Endodermal cell (in vitro differentiated cells): Measurements from ENCODE around the gene NFKB1. TPM values are rescaled to one million over a fixed set of nuclear protein-coding genes. Genes with fewer than 3 reads are reported as not detected.

ENCODE experiments used
- DNase-seq: peaks from one replicate; pipeline ENCODE4 v3.0.0-alpha.2; 2017
- H3K27ac ChIP-seq: 2 replicates; pipeline ENCODE4 v1.5.1; 2013; ENCODE audit warnings: mild to moderate bottlenecking, low read depth, low read length, moderate library complexity
- H3K27me3 ChIP-seq: 2 replicates; pipeline ENCODE4 v1.6.1; 2013; ENCODE audit warnings: mild to moderate bottlenecking, low read length, moderate library complexity; ENCODE audit not compliant: insufficient read depth, control insufficient read depth, poor library complexity, severe bottlenecking
- H3K36me3 ChIP-seq: 2 replicates; pipeline ENCODE4 v1.7.0; 2013; ENCODE audit warnings: mild to moderate bottlenecking, low read length, moderate library complexity; ENCODE audit not compliant: control insufficient read depth, insufficient read depth
- H3K4me1 ChIP-seq: one replicate; pipeline ENCODE4 v1.7.0; 2013; ENCODE audit warnings: low read length; ENCODE audit not compliant: control insufficient read depth, insufficient read depth
- H3K4me3 ChIP-seq: 2 replicates; pipeline ENCODE4 v1.5.1; 2013; ENCODE audit warnings: mild to moderate bottlenecking, low read length, moderate library complexity
- H3K9ac ChIP-seq: 2 replicates; pipeline ENCODE4 v1.6.1; 2013; ENCODE audit warnings: mild to moderate bottlenecking, low read length, moderate library complexity; ENCODE audit not compliant: poor library complexity, severe bottlenecking; ENCODE audit errors: extremely low read depth
- H3K9me3 ChIP-seq: 2 replicates; pipeline ENCODE4 v1.6.1; 2013; ENCODE audit warnings: mild to moderate bottlenecking, low read length, moderate library complexity; ENCODE audit not compliant: control insufficient read depth
- H3K27ac Mint-ChIP-seq: 2 replicates; pipeline ENCODE4 v1.8.0; 2020; ENCODE audit warnings: mixed read lengths
- H3K27me3 Mint-ChIP-seq: 2 replicates; pipeline ENCODE4 v1.8.0; 2021; ENCODE audit warnings: mild to moderate bottlenecking, mixed read lengths; ENCODE audit not compliant: insufficient read depth
- H3K36me3 Mint-ChIP-seq: 2 replicates; pipeline ENCODE4 v1.8.0; 2020; ENCODE audit warnings: low read depth, mixed read lengths
- H3K4me1 Mint-ChIP-seq: 2 replicates; pipeline ENCODE4 v1.8.0; 2020; ENCODE audit warnings: mixed read lengths
- H3K4me3 Mint-ChIP-seq: 2 replicates; pipeline ENCODE4 v1.8.0; 2020; ENCODE audit warnings: mild to moderate bottlenecking, moderate library complexity, mixed read lengths
- H3K9me3 Mint-ChIP-seq: 2 replicates; pipeline ENCODE4 v1.8.0; 2020; ENCODE audit warnings: mild to moderate bottlenecking, mixed read lengths
- CTCF ChIP-seq: fragments of 200-600 bp; sonication (generic); conservative IDR thresholded peaks from 2 replicates; pipeline ENCODE4 v1.5.0; 2021; ENCODE audit warnings: antibody characterized with exemption, mild to moderate bottlenecking
- WGBS, 2 experiments: methylation state at CpG; one replicate each; pipeline versions ENCODE4 v1.1.5 to v1.1.7; 2013; ENCODE audit warnings: missing lambda C conversion rate in 2 of 2, mixed read lengths in 1 of 2; ENCODE audit not compliant: insufficient coverage in 1 of 2, insufficient read length in 1 of 2; 5-methylcytosine and 5-hydroxymethylcytosine counted together
- total RNA-seq, 2 donors: library from RNA; stranded (reverse); fragmentation: NEBNext Ultra II Directional in 1 of 2; extraction: Animal tissue kit (Norgen Biotek cat#: 25700) in 1 of 2; gene quantifications; 2 replicates in 1 of 2; 3 replicates in 1 of 2; pipeline ENCODE4 v1.2.1, GENCODE V29; 2021

Gene NFKB1
- total RNA-seq, 2 donors from 2014 or later, result 4.4 to 5.6 TPM

GRCh38 chr4:102501447-102501696 is 213 bp downstream of the NFKB1 start:
- no peak for DNase-seq
- Mint-ChIP-seq H3K4me3 (peak overlapping the region; percentile 85), H3K27ac (no peak overlapping the region), H3K4me1 (peaks cover 5% of the 10 kb centered on the region), H3K27me3 (peaks cover 50% of the 10 kb centered on the region), H3K36me3 (no peaks in the 10 kb centered on the region), H3K9me3 (no peaks in the 10 kb centered on the region)
- H3K9me3 ChIP-seq, result no peaks in the 10 kb centered on the region
- TF ChIP-seq CTCF, result no peak
- H3K27ac ChIP-seq, result peak overlapping the region; percentile 52
- H3K4me1 ChIP-seq, result no peaks in the 10 kb centered on the region
- WGBS, 2 experiments, result 0% methylated on average over 44 of the region's 44 CpGs; no CpG with 5 or more reads in 1 of the 2 experiments
- no peaks in the 10 kb centered on the region for H3K36me3 ChIP-seq
- no peak overlapping the region for H3K9ac ChIP-seq
- peak overlapping the region; percentile 93 for H3K4me3 ChIP-seq
- peaks cover 45% of the 10 kb centered on the region for H3K27me3 ChIP-seq

- Mint-ChIP-seq H3K4me1 (peaks cover 5% of the 10 kb centered on the region), H3K27ac (no peak overlapping the region), H3K27me3 (peaks cover 39% of the 10 kb centered on the region), H3K36me3 (no peaks in the 10 kb centered on the region), H3K4me3 (peak overlapping the region; percentile 85), H3K9me3 (no peaks in the 10 kb centered on the region)
- Histone ChIP-seq H3K27me3 (peaks cover 34% of the 10 kb centered on the region), H3K4me3 (peak overlapping the region; percentile 93), H3K9ac (peak overlapping the region; percentile 61), H3K36me3 (no peaks in the 10 kb centered on the region), H3K9me3 (no peaks in the 10 kb centered on the region), H3K4me1 (no peaks in the 10 kb centered on the region), H3K27ac (no peak overlapping the region)
- WGBS, 2 experiments, result 29 to 38% methylated on average over 1 of the region's 1 CpG
- TF ChIP-seq CTCF, result no peak
- DNase-seq, result no peak
These were observed 1.3 kb downstream of the NFKB1 start for GRCh38 chr4:102502543-102502818.

- Mint-ChIP-seq H3K36me3 (no peaks in the 10 kb centered on the region), H3K4me1 (peaks cover 5% of the 10 kb centered on the region), H3K27me3 (peaks cover 31% of the 10 kb centered on the region), H3K4me3 (no peak overlapping the region), H3K9me3 (no peaks in the 10 kb centered on the region), H3K27ac (no peak overlapping the region)
- peaks cover 25% of the 10 kb centered on the region for H3K27me3 ChIP-seq
- no peaks in the 10 kb centered on the region for H3K9me3 ChIP-seq
- H3K4me1 ChIP-seq, result no peaks in the 10 kb centered on the region
- 83 to 92% methylated on average over 2 to 3 of the region's 3 CpGs for WGBS, 2 experiments
- no peaks in the 10 kb centered on the region for H3K36me3 ChIP-seq
- H3K4me3 ChIP-seq, result no peak overlapping the region
- DNase-seq, result no peak
- no peak overlapping the region for H3K27ac ChIP-seq
- no peak for TF ChIP-seq CTCF
- no peak overlapping the region for H3K9ac ChIP-seq
These were observed 2.2 kb downstream of the NFKB1 start for GRCh38 chr4:102503301-102503746.
